Ishikawa (cell line): ENCODE data around the gene RNF150.

ENCODE experiments used
- CEBPB ChIP-seq: IDR thresholded peaks from 2 replicates; pipeline ENCODE4 v1.6.1; 2012
- CREB1 ChIP-seq: IDR thresholded peaks from 2 replicates; pipeline ENCODE4 v1.6.1; 2012; ENCODE audit warnings: low read depth
- EGR1 ChIP-seq: IDR thresholded peaks from 2 replicates; pipeline ENCODE4 v1.6.1; 2012
- EP300 ChIP-seq: IDR thresholded peaks from 2 replicates; pipeline ENCODE4 v1.6.1; 2012; ENCODE audit warnings: borderline replicate concordance
- FOXM1 ChIP-seq: IDR thresholded peaks from 2 replicates; pipeline ENCODE4 v1.6.1; 2012; ENCODE audit warnings: low read depth, borderline replicate concordance
- NFIC ChIP-seq: IDR thresholded peaks from 2 replicates; pipeline ENCODE4 v1.6.1; 2012
- RAD21 ChIP-seq: IDR thresholded peaks from 2 replicates; pipeline ENCODE4 v1.6.1; 2012; ENCODE audit warnings: low read depth
- TAF1 ChIP-seq: IDR thresholded peaks from 2 replicates; pipeline ENCODE4 v1.6.1; 2012; ENCODE audit warnings: low read depth, mild to moderate bottlenecking
- TCF12 ChIP-seq: IDR thresholded peaks from 2 replicates; pipeline ENCODE4 v1.6.1; 2012; ENCODE audit warnings: low read depth
- TEAD4 ChIP-seq: IDR thresholded peaks from 2 replicates; pipeline ENCODE4 v1.6.1; 2012
- YY1 ChIP-seq: IDR thresholded peaks from 2 replicates; pipeline ENCODE4 v1.6.1; 2012; ENCODE audit warnings: low read depth
- ZBTB7A ChIP-seq: IDR thresholded peaks from 2 replicates; pipeline ENCODE4 v1.6.1; 2012; ENCODE audit warnings: low read depth
- TF ChIP-seq, protein P1 (sequence below): IDR thresholded peaks from 2 replicates; pipeline ENCODE4 v1.6.1; 2012; ENCODE audit warnings: low read depth, mild to moderate bottlenecking
- TF ChIP-seq, protein P2 (sequence below): IDR thresholded peaks from 2 replicates; pipeline ENCODE4 v1.6.1; 2012
- TF ChIP-seq, protein P3 (sequence below): IDR thresholded peaks from 2 replicates; pipeline ENCODE4 v1.6.1; 2012

Gene RNF150

DNA sequence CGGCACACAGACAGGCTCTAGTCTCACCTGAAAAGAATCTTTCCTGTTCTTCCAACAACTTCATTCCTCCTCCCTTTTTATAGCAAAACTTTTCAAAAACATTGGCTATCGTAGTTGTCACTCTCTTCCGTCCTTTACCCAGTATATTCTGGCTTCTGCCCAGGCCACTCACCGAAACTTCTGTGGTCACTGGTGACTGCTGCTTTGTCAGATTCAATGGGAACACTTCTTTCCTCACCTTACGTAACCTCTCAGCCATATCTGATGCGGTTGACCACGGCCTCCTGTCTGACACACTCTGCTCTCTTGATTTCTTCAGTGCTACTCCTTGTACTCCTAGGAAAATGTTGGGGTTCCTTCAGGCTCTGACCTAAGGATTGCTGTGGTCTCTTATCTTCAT, 9.2 kb upstream of the RNF150 start:
- no peak for TF ChIP-seq EP300
- no peak for TF ChIP-seq ZBTB7A
- no peak for TF ChIP-seq TCF12
- no peak for TF ChIP-seq NFIC

DNA sequence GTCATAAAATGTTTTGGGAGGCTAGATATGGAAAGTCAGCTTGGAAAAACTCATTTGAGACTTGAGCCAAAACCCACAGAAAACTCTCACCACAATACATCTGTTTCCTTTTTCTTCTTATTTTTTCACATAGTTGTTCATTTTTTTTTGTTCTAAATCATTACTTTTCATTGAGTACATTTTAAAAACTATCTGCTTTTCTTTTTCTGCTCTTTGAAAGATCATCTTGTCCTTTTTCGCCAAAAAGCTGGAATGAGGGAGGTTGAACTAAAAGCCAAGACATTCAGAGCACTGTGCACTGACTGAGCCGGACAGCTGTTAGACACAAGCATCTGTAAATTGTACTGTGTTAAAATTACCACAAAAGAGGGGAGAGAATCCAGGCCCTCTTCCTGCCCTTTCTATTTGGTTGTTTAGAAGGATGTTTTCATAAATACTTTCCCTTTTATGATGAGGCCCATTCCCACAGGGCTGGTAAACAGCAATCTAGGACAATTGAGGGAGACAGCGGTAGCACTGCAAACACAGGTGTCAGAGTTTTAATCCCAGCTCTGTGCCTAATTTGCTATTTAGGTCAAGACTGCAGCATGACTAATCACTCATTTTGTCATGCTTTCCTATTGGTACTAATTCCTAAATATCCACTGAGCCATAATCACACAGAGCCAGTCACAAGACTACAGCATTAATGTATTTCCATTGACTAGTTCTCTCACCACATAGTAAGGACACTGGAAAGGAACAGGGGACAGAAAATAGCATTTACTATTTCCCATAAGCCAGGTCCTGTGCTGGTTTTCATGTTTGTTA, 7.3 kb upstream of the RNF150 start:
- TF ChIP-seq CEBPB (no peak), ZBTB7A (no peak), EGR1 (no peak), NFIC (no peak), FOXM1 (no peak), TEAD4 (no peak)
- TF ChIP-seq, protein P1, sequence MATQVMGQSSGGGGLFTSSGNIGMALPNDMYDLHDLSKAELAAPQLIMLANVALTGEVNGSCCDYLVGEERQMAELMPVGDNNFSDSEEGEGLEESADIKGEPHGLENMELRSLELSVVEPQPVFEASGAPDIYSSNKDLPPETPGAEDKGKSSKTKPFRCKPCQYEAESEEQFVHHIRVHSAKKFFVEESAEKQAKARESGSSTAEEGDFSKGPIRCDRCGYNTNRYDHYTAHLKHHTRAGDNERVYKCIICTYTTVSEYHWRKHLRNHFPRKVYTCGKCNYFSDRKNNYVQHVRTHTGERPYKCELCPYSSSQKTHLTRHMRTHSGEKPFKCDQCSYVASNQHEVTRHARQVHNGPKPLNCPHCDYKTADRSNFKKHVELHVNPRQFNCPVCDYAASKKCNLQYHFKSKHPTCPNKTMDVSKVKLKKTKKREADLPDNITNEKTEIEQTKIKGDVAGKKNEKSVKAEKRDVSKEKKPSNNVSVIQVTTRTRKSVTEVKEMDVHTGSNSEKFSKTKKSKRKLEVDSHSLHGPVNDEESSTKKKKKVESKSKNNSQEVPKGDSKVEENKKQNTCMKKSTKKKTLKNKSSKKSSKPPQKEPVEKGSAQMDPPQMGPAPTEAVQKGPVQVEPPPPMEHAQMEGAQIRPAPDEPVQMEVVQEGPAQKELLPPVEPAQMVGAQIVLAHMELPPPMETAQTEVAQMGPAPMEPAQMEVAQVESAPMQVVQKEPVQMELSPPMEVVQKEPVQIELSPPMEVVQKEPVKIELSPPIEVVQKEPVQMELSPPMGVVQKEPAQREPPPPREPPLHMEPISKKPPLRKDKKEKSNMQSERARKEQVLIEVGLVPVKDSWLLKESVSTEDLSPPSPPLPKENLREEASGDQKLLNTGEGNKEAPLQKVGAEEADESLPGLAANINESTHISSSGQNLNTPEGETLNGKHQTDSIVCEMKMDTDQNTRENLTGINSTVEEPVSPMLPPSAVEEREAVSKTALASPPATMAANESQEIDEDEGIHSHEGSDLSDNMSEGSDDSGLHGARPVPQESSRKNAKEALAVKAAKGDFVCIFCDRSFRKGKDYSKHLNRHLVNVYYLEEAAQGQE, result no peak
- TF ChIP-seq, protein P2, sequence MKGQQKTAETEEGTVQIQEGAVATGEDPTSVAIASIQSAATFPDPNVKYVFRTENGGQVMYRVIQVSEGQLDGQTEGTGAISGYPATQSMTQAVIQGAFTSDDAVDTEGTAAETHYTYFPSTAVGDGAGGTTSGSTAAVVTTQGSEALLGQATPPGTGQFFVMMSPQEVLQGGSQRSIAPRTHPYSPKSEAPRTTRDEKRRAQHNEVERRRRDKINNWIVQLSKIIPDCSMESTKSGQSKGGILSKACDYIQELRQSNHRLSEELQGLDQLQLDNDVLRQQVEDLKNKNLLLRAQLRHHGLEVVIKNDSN, result no peak
- TF ChIP-seq, protein P3, sequence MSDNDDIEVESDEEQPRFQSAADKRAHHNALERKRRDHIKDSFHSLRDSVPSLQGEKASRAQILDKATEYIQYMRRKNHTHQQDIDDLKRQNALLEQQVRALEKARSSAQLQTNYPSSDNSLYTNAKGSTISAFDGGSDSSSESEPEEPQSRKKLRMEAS, result no peak

DNA sequence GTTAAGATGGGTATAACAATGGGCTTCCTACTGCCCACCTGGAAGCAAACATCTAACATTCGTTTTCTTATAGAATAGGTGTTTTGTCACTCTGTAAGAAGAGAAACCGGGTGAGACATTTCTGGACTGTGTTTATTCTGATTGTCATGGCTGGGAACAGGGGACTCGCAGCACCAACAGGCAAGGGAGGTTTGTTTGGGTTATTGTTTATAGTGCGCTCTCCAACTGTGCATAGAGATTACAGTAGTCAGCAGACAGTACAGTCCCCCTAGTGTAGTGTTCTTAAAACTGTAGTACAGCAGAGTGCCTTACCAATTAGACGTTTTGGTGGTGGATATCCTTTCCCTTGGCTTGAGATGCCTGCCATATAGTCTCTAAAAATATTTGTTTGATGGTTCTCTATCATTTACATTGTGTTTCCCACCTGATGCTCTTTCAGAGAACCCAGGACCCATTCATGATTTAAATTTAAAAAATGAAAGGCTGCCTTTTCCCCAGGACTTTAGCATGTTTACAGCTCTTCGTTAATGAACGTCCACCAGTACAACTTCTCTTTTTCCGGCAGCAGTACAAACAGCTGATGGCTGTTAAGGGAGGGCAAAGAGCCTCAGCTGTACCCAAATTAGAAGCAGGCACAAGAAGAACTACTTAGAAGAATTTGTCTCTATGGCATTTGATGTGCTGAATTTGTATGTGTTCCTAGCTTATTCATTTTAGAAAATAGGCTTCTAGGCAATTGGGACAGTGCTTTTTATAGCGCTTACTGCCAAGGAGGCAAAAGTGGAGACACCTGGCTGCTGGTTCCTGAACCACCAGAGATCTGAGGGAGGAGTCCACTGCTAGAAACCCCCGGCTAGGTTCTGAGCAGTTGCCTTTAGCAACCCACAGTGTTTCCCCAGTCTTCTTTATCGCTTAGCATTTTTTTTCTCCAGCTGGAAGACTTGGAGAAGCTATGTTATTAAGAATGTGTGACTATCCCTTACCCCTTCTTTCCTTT, 1.0 kb upstream of the RNF150 start:
- TF ChIP-seq EGR1 (no peak), RAD21 (no peak), TCF12 (no peak), YY1 (no peak), TEAD4 (no peak), ZBTB7A (no peak), EP300 (no peak), NFIC (no peak), CREB1 (no peak), FOXM1 (no peak), CEBPB (no peak)
- TF ChIP-seq, protein P3, result no peak
- TF ChIP-seq, protein P1, result no peak
- TF ChIP-seq, protein P2, result no peak

DNA sequence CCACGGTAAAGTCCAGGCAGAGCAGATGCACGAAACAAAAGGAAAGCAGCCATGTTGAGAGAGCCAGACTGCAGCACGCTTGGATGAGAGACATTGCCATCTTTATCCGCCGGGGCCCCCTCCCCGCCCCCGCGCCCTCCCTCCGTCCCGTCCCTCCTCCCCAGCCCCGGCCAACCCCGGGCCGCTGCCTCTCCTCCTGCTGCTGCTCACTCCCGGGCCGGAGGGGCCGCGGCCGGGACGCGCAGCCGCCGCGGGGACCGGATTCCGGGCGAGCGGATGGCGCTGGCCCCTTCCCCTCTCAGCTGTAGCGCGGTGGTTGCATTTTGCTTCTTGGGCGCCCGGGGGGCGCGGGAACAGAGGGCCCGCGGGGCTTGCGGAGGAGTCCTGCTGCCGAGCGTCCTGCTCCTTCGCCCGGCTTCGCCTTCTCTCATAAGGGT, 542 bp downstream of the RNF150 start:
- peak; percentile 25; the same call in 1 of the 2 replicates for TF ChIP-seq ZBTB7A
- 0 out of 2 replicates have a peak, but pooled peaks have one; percentile 51 for TF ChIP-seq YY1
- no peak for TF ChIP-seq FOXM1

DNA sequence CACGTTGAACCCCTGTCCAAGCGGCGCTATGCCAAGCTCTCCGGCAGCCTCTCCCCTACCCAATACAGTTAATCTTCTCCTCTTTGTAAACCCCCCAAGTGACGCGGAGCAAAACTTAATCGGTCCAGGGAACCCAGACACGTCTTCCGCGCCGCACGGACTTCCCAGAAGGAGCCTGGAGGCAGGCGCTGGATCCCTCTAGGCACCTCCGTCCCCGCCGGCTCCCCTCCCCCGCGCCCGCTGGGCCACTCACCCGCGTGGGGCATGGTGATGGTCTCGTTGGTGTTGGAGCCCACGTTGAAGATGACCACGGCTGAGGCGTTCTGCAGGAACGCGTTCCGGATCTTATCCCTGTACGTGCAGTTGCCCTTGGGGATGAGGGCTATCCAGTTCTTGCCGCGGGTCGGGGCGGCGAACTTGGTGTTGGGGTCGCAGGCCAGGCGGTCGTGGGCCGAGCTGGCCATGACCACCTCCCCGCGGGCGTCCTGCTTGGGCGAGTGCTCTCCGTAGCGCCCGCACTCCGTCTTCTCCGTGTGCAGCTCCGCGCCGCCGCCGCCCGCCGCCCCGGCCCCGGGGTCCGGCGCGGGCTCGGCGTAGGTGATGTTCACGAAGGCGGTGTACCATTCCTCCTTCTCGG, 1.1 kb downstream of the RNF150 start:
- TF ChIP-seq RAD21 (no peak), CEBPB (no peak), TEAD4 (no peak), EGR1 (no peak), FOXM1 (no peak), ZBTB7A (no peak), TCF12 (no peak), TAF1 (no peak), EP300 (no peak), NFIC (no peak), CREB1 (no peak), YY1 (no peak)
- TF ChIP-seq, protein P3, result no peak
- TF ChIP-seq, protein P2, result no peak
- TF ChIP-seq, protein P1, result no peak
